Renal pelvis (tissue), 12 donors: ENCODE measurements around the gene KLHDC8B. TPM values are rescaled to one million over a fixed set of nuclear protein-coding genes. Genes with fewer than 3 reads are reported as not detected.

Experiments used
- DNase-seq: peaks from one replicate; pipeline ENCODE4 v3.0.0-alpha.2; 2013
- long read RNA-seq, 16 experiments: transcript quantifications; one replicate each; lab custom pipeline, GENCODE V29; 2026
- polyA plus RNA-seq, 3 donors: library from polyadenylated mRNA; unstranded; fragments of 120-200 nt; gene quantifications; one replicate each; pipeline ENCODE4 v1.2.1, GENCODE V29; 2013; ENCODE audit not compliant: insufficient read length in 3 of 3

The KLHDC8B gene
- polyA plus RNA-seq: 10 to 100 TPM; 43.7 to 45.0 (median 44.1) TPM
- long read RNA-seq, donor 1, transcript KLHDC8B-201 (6 exons, 1,959 nt): major isoform, 8 of 8 reads
- long read RNA-seq, donor 1, partial matches to known transcripts: 0 of 8 reads
- long read RNA-seq, donor 1, other reads (novel, unspliced or antisense): 0 of 8 reads
- long read RNA-seq, donor 2, transcript KLHDC8B-201 (6 exons, 1,959 nt): major isoform, 8 of 9 reads
- long read RNA-seq, donor 2, partial matches to known transcripts: 0 of 9 reads
- long read RNA-seq, donor 2, other reads (novel, unspliced or antisense): 0 of 9 reads
- long read RNA-seq, donor 3, transcript KLHDC8B-201 (6 exons, 1,959 nt): major isoform, 10 of 11 reads
- long read RNA-seq, donor 3, partial matches to known transcripts: 0 of 11 reads
- long read RNA-seq, donor 3, other reads (novel, unspliced or antisense): 0 of 11 reads
- long read RNA-seq, donor 4, transcript KLHDC8B-201 (6 exons, 1,959 nt): major isoform, 10 of 10 reads
- long read RNA-seq, donor 4, partial matches to known transcripts: 0 of 10 reads
- long read RNA-seq, donor 4, other reads (novel, unspliced or antisense): 0 of 10 reads
- long read RNA-seq, donor 5, partial matches to known transcripts: 0 of 4 reads
- long read RNA-seq, donor 5, other reads (novel, unspliced or antisense): 0 of 4 reads
- long read RNA-seq, donor 6, partial matches to known transcripts: 0 of 4 reads
- long read RNA-seq, donor 6, other reads (novel, unspliced or antisense): 0 of 4 reads
- long read RNA-seq, donor 7, transcript KLHDC8B-201 (6 exons, 1,959 nt): major isoform, 14 of 28 reads
- long read RNA-seq, donor 7, partial matches to known transcripts: 14 of 28 reads
- long read RNA-seq, donor 7, other reads (novel, unspliced or antisense): 0 of 28 reads
- long read RNA-seq, donor 8, partial matches to known transcripts: 11 of 15 reads
- long read RNA-seq, donor 8, other reads (novel, unspliced or antisense): 0 of 15 reads
- long read RNA-seq, donor 9, transcript KLHDC8B-201 (6 exons, 1,959 nt): major isoform, 9 of 11 reads
- long read RNA-seq, donor 9, partial matches to known transcripts: 0 of 11 reads
- long read RNA-seq, donor 9, other reads (novel, unspliced or antisense): 0 of 11 reads
- long read RNA-seq, donor 10, partial matches to known transcripts: 0 of 2 reads
- long read RNA-seq, donor 10, other reads (novel, unspliced or antisense): 0 of 2 reads
- long read RNA-seq, donor 11, partial matches to known transcripts: 11 of 16 reads
- long read RNA-seq, donor 11, other reads (novel, unspliced or antisense): 0 of 16 reads
- long read RNA-seq, donor 12, transcript KLHDC8B-201 (6 exons, 1,959 nt): major isoform, 7 of 7 reads
- long read RNA-seq, donor 12, partial matches to known transcripts: 0 of 7 reads
- long read RNA-seq, donor 12, other reads (novel, unspliced or antisense): 0 of 7 reads
- long read RNA-seq, donor 13: 0 reads
- long read RNA-seq, donor 14: 0 reads
- long read RNA-seq, donor 15, transcript KLHDC8B-201 (6 exons, 1,959 nt): major isoform, 9 of 10 reads
- long read RNA-seq, donor 15, partial matches to known transcripts: 0 of 10 reads
- long read RNA-seq, donor 15, other reads (novel, unspliced or antisense): 0 of 10 reads
- long read RNA-seq, donor 16, transcript KLHDC8B-201 (6 exons, 1,959 nt): major isoform, 8 of 8 reads
- long read RNA-seq, donor 16, partial matches to known transcripts: 0 of 8 reads
- long read RNA-seq, donor 16, other reads (novel, unspliced or antisense): 0 of 8 reads

DNA sequence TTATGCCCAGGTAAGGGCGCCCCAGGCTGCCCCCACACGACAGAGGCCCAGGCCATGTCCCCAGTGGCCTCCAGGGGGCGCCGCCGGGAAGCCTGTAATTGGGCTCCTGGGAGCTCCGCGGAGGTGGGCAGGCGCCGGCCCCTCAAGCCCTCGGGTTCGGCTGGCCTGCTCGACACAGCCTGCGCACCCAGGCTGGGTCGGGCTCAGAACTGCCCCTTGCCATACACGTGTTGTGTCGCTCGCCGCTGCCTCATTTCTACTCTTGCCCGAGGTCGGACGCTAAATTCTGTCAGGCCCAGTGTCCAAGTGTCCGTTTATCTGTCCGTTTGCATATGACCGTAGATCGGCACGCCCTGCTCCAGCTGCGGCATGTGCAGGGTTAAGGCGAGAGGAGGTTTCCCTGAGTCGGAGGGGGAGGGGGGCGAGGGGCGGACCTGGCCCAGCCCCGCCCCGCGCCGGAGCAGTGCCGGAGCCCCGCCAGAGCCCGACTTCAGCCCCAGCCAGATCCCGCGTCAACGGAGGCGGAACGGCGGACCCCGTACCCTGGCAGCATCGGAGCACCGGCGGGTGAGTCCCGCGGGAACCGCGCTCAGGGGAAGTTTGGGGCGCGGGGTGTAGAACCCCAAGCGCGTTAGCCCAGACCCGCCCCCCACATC is at the start of gene KLHDC8B:
TSS of gene KLHDC8B (plus strand) at position 480 of the 656 bp plus-strand sequence. CDS start 1,172 bp downstream, outside the sequence.
- DNase-seq: peak; percentile 86

DNA sequence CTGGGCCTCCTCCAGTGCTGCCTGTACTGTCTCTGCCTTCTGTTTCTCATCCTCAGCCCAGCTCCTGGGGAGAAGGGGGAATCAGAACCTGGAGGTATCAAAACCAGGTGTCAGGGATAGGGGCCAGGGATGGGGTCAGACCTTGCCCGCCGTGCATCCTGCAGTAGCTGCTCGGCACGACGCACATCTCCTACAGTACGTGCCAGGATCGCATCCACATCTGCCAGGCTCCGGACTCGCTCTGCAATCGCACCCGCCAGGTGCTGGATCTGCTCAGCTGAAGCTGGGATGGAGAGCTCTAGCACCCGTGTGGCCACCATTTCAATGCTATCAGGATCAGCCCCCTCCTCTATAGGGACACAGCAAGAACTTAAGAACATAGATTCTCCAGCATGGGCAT is 49.4 kb upstream of the KLHDC8B start:
- no peak for DNase-seq

DNA sequence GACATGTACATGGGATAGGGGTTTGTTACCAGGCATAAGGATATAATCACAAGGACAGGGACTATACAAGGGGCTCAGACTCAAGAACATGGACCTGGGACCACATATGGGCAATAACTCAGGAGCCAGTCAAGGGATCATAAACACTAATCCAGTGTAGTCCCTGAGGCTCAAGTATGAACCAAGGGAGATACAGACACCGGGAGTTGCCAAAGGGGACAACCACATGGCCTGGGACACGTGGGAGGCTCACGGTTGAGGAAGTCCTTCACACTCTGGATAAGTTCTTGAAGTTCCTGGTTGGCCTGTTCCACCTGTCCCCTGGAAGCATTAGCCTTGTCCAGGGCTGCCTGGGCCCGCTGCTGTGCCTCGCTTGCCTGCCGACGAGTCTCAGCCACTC is 48.9 kb upstream of the KLHDC8B start:
- no peak for DNase-seq

DNA sequence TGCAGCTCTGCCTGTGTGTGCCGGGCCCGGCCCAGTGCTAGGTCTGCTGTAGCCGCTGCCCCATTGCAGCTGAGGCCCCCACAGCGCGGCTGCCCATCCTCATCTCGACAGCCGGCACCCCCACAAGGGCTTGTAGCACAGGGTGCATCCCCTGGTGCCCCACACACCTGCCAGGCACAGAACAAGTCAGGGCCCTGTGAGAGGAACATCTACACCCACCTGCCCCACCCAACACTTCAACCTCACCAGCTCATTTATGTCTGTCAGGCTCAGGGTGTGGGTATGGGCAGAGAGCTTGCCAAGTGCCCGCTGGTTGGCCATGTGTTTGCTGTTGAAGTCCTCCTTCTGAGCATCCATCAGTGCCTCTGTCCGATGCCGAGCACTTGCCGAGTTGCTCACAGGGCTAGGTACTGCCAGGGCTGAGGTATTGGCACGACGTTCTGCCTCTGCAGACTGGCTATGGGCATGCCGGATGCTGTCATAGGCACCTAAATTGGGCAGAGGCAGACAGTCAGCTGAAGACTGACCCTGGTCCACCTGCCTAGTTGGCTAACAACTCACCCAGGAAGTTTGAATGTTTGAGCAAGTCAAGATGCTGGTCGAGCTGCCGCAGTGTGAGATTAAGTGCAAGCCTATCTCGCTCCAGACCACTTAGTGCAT is 48.4 kb upstream of the KLHDC8B start:
- DNase-seq: no peak

DNA sequence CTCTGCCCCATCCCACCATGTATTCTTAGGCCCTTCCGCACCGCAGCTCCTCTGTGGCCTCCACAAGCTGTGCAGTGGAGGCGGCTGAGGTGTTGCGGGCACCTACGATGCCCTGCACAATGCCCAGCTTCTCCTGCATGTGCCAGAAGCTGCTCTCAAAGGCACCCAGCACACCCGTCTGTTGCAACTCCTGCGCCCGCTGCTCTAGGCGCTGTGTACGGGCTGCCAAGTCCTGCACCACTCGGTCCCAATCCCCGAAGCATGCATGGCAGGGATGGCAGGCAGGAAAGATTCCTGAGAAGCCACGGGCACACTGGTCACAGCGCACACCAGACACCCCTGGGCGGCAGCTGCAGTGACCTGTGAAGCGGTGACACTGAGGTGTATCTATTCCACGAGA is 47.7 kb upstream of the KLHDC8B start:
- no peak for DNase-seq

DNA sequence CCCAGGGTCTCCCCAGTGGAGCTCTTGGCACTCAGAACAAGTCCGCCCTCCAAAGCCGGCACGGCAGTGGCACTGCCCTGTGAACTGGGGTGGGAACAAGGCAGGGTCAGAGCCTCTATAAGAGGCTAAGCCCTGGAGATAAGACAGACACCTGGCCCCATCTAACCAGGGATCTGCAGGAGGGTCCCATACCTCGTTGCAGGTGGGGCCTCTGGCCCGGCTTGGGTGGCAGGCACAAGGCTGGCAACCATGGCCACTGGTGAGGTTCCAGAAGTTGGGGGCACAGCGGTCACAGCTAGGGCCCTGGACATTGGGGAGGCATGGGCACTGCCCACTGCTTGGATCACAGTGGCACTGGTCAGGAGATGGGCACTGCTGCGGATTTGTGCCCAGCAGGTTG is 47.2 kb upstream of the KLHDC8B start:
- DNase-seq: no peak

DNA sequence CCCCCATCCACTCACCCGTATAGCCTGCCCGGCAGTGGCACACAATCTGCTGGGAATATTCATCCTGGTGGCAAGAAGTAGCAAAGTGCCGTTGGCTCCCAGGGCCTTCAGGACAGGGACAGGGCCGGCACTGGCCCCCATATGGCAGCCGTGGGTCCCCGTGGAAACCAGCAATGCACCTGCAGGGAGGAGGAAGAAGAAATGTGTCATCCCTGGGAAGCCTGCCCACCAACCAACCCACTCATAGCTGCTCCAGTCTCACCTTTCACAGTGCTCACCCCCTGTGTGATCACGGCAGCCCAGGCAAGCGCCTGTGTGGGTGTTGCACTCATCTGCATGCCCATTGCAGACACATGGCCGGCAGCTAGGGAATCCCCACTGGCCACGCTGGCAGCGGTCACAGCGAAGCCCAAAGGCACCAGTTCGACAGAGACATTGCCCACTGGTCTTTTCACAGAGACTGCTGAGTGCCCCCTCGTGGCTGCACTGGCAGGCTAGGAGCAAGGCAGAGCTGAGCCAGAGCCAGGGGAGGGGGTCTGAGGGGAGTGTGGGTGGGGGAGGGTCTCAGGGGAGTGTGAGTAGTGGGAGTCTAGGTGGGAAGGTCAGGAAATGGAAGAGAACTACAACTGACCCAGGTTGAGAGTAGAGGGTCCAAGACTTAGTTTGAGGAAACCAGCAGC is 46.3 kb upstream of the KLHDC8B start:
- DNase-seq: no peak

DNA sequence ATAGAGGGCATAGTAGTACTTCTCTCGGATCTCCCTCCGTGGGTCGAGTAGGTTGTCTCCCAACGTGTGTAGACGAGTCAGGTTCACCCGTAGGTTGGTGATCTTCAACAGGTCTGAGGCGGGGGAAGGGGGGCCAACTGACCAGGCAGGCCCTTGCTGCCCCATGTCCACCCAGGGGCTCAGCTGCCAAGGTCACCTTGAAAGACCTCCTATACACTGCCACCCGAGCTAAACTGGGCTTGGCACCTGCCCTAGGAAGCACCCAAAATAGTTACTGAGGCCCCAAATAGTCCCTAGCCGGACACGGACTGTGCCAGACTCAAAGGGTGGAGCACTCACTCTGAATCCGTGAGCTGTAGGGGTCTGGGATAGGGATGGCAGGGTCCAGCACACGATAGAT is 40.4 kb upstream of the KLHDC8B start:
- DNase-seq: no peak

DNA sequence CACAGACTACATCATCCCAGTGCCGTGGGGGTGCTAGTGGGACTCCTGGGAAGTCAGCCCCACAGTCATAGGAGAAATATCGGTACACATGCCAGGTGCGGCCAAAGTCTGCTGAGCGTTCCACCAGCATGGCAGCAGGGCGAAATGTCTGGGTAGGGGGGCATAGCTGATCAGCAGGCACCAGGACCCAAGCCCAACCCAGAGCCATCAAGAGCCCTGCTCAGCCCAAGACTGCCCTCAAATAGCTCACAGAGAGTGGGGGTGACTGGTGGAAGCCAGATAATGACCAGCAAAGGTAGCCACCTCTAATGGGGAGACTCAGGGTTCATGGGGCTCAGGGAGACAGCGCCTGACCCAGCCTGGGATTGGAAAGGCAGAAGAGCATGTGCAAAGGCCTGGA is 39.8 kb upstream of the KLHDC8B start:
- no peak for DNase-seq

DNA sequence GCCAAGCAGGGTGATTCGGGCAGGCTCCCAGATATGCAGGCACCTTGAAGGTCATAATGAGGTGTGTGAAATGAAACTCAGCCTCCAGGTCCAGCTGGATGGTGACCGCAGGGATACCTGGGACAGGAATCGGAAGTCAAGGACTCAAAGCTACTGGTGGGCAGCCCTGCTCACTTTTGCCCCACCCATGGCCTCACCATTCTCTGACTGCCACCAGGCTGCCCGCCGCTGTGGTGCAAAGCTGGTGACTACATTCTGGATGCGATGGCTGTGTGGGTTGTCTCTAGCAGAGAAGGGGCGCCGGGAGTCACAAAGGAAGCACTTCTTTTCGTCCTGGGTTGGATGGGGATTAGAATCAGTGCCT is 39.3 kb upstream of the KLHDC8B start:
- DNase-seq: no peak

DNA sequence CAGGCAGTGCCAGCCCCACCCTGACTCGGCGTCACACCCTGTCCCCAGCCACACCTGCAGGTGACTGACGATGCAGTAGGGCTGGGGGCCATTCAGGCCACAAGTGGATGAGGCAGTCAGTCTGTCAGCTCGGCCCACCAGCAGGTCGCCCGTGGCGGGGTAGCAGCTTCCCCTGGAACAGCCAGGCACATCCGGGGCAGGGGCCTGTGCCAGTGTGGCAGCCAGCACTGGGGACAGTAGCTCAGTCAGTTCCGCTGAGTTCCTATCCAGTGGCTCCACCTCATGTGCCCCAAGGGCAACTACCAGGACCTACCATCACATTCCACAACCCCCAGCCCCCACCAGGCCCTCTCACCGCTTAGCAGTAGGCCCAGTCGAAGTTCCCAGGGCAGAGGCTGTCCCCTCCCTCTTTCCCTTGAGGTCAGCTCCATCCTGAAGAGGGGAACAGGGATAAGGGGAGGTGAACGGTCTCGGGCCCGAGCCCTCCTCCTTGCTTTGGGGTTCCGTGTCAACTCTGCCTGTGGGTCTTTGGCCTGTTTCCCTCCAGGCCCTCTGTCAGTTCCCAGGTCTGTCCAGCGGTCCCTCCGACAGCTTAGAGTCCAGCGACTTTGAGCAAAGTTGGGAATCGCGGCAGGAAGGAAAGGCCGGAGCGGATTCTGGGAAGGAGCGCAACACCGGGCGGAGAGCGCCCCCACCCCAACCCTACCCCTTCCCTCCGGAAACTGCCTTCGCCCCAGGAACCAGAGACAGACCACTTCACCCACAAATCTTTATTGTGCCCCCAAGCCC is 38.8 kb upstream of the KLHDC8B start, which contains the start of gene LAMB2:
TSS of gene LAMB2 (minus strand) at position 614 of the 789 bp plus-strand sequence. CDS start at position 431, 183 bp downstream.
- DNase-seq: peak; percentile 82

DNA sequence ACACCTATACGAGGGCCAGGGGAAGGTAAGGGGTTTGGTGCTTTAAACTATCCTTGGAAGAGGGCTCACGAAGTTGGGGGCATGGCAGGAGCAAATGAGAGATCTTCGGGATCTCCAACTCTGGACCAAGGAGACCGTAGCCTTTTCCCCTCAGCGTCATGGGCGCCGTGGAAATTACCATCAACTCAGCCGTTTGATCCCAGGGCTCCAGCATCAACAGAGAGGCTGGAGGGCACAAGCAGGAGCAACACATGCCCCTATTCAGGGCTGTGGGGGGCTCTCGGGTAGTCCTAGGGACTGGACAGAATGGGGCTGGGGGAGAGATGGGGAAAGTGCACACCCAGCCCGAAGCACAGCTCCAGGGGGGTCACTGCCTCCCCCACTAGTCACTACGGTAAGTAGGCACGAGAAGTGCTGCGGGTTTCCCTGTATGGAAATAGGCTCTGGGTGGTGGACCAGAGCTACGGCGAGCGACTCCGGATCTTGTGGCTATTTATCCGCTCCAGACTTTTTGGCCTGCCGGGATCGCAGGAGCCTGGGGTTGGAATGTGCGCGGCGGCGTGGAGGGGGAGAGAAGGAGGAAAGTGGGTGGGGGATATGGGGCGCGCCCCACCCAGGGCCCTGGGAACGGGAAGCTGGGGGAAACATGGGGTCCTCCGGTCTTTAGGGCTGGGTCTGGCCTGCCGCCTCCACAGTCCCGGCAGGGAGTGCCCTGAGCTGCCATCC is 38.0 kb upstream of the KLHDC8B start:
- DNase-seq: peak; percentile 92

DNA sequence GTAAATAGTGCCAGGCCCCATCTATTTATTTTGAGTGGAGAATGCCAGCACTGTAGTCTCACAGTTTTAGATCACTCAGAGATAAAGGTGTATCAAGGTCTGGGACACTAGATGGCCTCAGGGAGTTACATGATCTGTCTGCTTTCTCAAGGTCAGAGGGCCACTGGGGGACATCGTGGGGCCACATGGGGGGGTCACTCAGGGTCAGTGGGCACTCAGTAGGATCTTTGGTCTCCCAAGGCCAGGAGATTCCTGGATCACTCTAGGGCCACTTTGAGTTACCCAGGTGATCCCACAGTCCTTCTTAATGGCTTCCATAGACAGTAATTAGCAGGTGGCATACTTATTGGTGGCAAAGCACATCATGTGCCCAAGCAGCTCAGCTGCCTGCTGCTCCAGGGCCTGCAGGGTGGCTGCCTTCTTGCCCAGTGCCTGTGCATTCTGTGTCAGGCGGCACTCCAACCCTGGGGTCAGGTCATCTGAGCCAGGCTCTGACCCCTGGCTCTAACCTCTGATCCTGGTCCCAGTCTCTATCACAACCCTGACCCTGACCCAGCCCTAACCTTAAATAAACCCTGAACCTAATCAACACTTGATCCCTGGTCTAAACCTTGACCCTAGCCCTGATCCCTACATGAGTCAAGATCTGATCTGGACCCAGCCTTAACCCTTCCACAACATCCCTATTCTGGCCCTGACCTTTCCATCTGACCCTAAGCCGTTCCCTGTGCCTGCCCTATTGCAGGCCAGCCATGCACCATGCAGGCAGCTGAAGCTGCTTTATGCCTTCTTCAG is 36.7 kb upstream of the KLHDC8B start:
- DNase-seq: no peak

DNA sequence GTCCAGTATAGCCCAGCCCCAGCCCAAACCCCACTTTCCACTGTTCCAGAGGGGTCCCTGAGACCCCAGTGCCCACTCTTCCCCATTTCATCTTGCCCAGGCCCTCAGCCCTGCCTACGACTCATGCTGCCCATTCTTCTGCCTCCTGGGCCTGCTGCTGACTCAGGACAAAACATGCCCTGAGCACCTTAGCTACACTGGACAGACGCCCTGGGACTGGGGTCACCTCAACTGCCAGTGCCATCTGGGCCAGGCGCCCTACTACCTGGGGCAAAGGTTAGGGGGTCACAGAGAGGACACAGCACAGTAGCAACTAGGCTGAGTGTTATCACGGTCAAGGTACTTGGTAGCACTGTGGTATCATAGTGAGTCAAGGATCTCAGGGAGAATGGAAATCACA is 35.9 kb upstream of the KLHDC8B start:
- no peak for DNase-seq

DNA sequence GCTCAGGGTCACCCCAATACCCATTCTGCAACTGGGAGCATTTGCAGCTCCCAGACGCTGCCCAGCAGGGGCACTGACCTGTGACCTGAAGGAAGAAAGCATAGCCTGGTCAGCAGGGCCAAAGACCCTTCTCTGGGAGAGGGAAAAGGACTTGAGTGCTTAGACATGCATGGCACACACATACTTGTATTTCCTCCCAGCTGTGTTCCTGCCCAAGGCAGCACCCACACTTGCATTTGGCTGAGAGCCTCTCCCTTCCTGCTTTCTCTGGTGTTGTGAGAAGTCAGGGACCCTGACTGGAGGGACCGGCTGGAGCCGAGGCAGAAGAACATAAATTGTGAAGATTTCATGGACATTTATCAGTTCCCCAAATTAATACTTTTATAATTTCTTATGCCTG is 31.3 kb upstream of the KLHDC8B start:
- no peak for DNase-seq

DNA sequence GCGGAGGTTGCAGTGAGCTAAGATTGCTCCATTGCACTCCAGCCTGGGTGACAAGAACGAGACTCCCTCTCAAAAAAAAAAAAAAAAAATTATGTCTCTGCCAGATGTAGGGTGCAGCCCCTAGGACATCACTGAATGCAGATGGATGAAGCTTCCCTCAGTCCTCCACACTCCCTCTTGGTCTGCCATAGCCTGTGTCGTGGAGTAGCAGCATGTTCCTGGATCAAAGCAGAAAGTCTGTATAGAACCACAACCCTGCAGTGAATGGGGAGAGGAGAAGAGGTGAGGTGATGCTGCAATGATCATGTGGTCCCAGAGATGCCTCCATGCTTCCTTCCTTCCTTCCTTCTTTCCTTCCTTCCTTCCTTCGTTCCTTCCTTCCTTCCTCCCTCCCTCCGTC is 23.2 kb upstream of the KLHDC8B start:
- DNase-seq: no peak

DNA sequence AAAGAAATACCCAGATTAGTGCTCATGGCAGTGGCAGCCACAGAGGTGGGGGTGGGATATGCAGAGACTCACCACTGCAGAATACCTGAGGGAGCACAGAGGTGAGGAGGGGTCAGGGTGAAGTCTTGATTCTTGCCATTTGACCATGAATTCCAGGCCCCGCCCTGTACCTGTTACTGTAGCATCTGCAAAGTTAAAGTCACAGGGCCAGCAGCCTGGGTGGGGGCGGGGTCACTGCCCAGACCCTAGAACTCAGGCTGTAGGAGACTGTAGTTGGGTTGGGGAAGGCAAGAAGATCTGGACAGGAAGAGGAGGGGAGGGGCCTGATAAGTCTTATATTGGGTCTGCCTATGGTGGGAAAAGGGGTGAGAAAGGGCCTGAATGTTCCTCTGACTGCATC is 19.8 kb upstream of the KLHDC8B start:
- DNase-seq: no peak
